NCI-H345 treated with DMSO at 0.1 percent for 48 hours (cell line): ENCODE measurements around the gene PSMA3.

Experiments used
- DNase-seq: peaks from one replicate; lab custom pipeline; 2025; ENCODE audit not compliant: unreplicated experiment; lab: John Stamatoyannopoulos, UW

Gene PSMA3

GRCh38 chr14:58270628-58271027 lies 26.0 kb downstream of the PSMA3 start:
- no peak for DNase-seq

- DNase-seq = no peak
These were observed 28.1 kb downstream of the PSMA3 start for GRCh38 chr14:58272588-58273372.

- DNase-seq = no peak
These were observed 30.2 kb downstream of the PSMA3 start for GRCh38 chr14:58274881-58275280.

GRCh38 chr14:58275527-58276190 lies 31.0 kb downstream of the PSMA3 start:
- DNase-seq = no peak

GRCh38 chr14:58276208-58276607 lies 31.6 kb downstream of the PSMA3 start:
- DNase-seq = no peak

GRCh38 chr14:58278177-58278576 lies 33.5 kb downstream of the PSMA3 start:
- no peak for DNase-seq

GRCh38 chr14:58280954-58281787 lies 36.5 kb downstream of the PSMA3 start:
- no peak for DNase-seq

- DNase-seq = no peak
These were observed 37.3 kb downstream of the PSMA3 start for GRCh38 chr14:58281969-58282368.

- DNase-seq = no peak
These were observed 38.4 kb downstream of the PSMA3 start for GRCh38 chr14:58282925-58283593.

- no peak for DNase-seq
These were observed 39.1 kb downstream of the PSMA3 start for GRCh38 chr14:58283730-58284129.

- no peak for DNase-seq
These were observed 40.5 kb downstream of the PSMA3 start for GRCh38 chr14:58285132-58285531.

- DNase-seq = no peak
These were observed 43.0 kb downstream of the PSMA3 start for GRCh38 chr14:58287607-58288042.

GRCh38 chr14:58288106-58288792 lies 43.6 kb downstream of the PSMA3 start:
- no peak for DNase-seq

- no peak for DNase-seq
These were observed 47.0 kb downstream of the PSMA3 start for GRCh38 chr14:58291646-58292045.

- no peak for DNase-seq
These were observed 47.5 kb downstream of the PSMA3 start for GRCh38 chr14:58292187-58292586.

GRCh38 chr14:58294201-58294600 lies 49.6 kb downstream of the PSMA3 start:
- DNase-seq = no peak

- no peak for DNase-seq
These were observed 52.1 kb downstream of the PSMA3 start for GRCh38 chr14:58296726-58297125.

- no peak for DNase-seq
These were observed 52.7 kb downstream of the PSMA3 start for GRCh38 chr14:58297412-58297761.

- DNase-seq = peak; percentile 100
These were observed 53.3 kb downstream of the PSMA3 start for GRCh38 chr14:58297762-58298476.
